ENCODE results near the gene PSME3.

PSME3 gene

DNA sequence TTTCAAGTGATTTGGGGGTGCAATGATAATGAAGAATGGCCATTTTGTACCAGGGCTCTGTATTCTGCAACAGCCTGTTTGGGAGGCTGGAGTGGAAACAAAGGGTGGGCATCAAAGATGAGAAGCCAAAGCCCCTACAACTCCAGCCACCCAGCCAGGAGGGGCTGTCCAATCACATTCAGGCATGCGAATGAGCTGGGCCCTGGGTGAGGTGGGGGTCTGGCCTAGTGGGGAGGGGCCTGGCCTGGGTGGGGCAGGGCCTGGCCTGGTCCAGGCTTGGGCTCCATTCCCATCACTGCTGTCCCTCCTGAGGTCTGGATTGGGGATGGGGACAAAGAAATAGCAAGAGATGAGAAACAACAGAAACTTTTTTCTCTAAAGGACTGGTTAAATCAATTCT lies 24.2 kb downstream of the PSME3 start:
- Histone ChIP-seq H3K9ac (ENCODE audit: low read length) (no peak overlapping the region), H3K4me2 (ENCODE audit: low read depth, low read length, poor library complexity, severe bottlenecking) (no peak overlapping the region)

GRCh38 chr17:42865638-42866094 lies 32.5 kb downstream of the PSME3 start:
- no peak overlapping the region for H3K27ac ChIP-seq (ENCODE audit: low read depth, low read length)
- H2AFZ ChIP-seq (ENCODE audit: low read depth, low read length, severe bottlenecking) = no peak overlapping the region
- H3F3A ChIP-seq (ENCODE audit: insufficient read depth) = no peaks in the 10 kb centered on the region
- no peaks in the 10 kb centered on the region for H3K79me2 ChIP-seq (ENCODE audit: insufficient read depth, low read length)
- no peaks in the 10 kb centered on the region for H3K9me2 ChIP-seq (replicated peaks; ENCODE audit: insufficient read depth, low read length)
- peaks cover 4% of the 10 kb centered on the region; the same call in 1 of the 2 replicates for H3K9me3 ChIP-seq (ENCODE audit: insufficient read depth, low read length)
- H3K4me2 ChIP-seq (ENCODE audit: low read depth, low read length, poor library complexity, severe bottlenecking) = no peak overlapping the region
- no peak overlapping the region for H3K9ac ChIP-seq (ENCODE audit: low read length)
- H3K4me3 ChIP-seq (ENCODE audit: insufficient read depth, low read length, poor library complexity, severe bottlenecking) = no peak overlapping the region
- no peaks in the 10 kb centered on the region for H4K20me1 ChIP-seq (ENCODE audit: low read depth, low read length)
- TF ChIP-seq, protein P1, sequence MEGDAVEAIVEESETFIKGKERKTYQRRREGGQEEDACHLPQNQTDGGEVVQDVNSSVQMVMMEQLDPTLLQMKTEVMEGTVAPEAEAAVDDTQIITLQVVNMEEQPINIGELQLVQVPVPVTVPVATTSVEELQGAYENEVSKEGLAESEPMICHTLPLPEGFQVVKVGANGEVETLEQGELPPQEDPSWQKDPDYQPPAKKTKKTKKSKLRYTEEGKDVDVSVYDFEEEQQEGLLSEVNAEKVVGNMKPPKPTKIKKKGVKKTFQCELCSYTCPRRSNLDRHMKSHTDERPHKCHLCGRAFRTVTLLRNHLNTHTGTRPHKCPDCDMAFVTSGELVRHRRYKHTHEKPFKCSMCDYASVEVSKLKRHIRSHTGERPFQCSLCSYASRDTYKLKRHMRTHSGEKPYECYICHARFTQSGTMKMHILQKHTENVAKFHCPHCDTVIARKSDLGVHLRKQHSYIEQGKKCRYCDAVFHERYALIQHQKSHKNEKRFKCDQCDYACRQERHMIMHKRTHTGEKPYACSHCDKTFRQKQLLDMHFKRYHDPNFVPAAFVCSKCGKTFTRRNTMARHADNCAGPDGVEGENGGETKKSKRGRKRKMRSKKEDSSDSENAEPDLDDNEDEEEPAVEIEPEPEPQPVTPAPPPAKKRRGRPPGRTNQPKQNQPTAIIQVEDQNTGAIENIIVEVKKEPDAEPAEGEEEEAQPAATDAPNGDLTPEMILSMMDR (IDR thresholded peaks at IDR 0.05; ENCODE audit: insufficient read depth, low read length, poor library complexity, severe bottlenecking) = no peak
- TF ChIP-seq EZH2phosphoT487 (conservative IDR thresholded peaks at IDR 0.05; ENCODE audit: low read length) = no peak
- no peaks in the 10 kb centered on the region for H3K27me3 ChIP-seq (ENCODE audit: low read length)
- no peaks in the 10 kb centered on the region for H3K36me3 ChIP-seq (ENCODE audit: low read length)

More for the DNA sequence above, 24.2 kb downstream of the PSME3 start:
- H3F3A ChIP-seq (ENCODE audit: insufficient read depth) = no peaks in the 10 kb centered on the region
- TF ChIP-seq, protein P1 (IDR thresholded peaks at IDR 0.05; ENCODE audit: insufficient read depth, low read length, poor library complexity, severe bottlenecking) = no peak
- TF ChIP-seq EZH2phosphoT487 (conservative IDR thresholded peaks at IDR 0.05; ENCODE audit: low read length) = no peak
- H3K36me3 ChIP-seq (ENCODE audit: low read length) = no peaks in the 10 kb centered on the region
- H3K79me2 ChIP-seq (ENCODE audit: insufficient read depth, low read length) = no peaks in the 10 kb centered on the region
- H4K20me1 ChIP-seq (ENCODE audit: low read depth, low read length) = no peaks in the 10 kb centered on the region
- no peak overlapping the region for H2AFZ ChIP-seq (ENCODE audit: low read depth, low read length, severe bottlenecking)
- no peak overlapping the region for H3K27ac ChIP-seq (ENCODE audit: low read depth, low read length)
- no peaks in the 10 kb centered on the region for H3K27me3 ChIP-seq (ENCODE audit: low read length)
- H3K9me2 ChIP-seq (replicated peaks; ENCODE audit: insufficient read depth, low read length) = no peaks in the 10 kb centered on the region
- no peak overlapping the region for H3K4me3 ChIP-seq (ENCODE audit: insufficient read depth, low read length, poor library complexity, severe bottlenecking)
- no peaks in the 10 kb centered on the region for H3K9me3 ChIP-seq (ENCODE audit: insufficient read depth, low read length)

DNA sequence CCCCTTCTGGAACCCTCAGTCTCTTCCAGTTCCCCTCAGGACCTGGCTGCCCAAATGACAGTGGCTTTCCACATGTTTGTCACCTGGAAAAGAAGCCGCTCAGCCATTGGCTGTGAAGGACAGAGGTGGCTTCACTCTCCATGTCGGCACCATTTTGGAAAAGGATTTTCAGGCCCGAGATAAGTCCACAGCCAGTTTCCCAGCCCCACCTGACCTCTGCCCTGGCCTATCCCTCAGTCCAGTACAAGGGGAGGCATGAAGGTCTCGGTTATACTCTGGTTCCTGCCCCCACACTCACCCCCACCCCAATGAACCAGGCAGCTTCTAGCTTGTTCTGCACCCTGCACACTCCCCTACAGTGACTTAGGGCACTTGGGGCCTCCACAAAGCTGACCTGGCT lies 33.0 kb downstream of the PSME3 start:
- TF ChIP-seq EZH2phosphoT487 (conservative IDR thresholded peaks at IDR 0.05; ENCODE audit: low read length) = no peak
- TF ChIP-seq, protein P1 (IDR thresholded peaks at IDR 0.05; ENCODE audit: insufficient read depth, low read length, poor library complexity, severe bottlenecking) = no peak
- Histone ChIP-seq H2AFZ (ENCODE audit: low read depth, low read length, severe bottlenecking) (no peak overlapping the region), H3K9me3 (ENCODE audit: insufficient read depth, low read length) (peaks cover 7% of the 10 kb centered on the region; the same call in 1 of the 2 replicates)

More for the DNA sequence above, 33.0 kb downstream of the PSME3 start:
- no peaks in the 10 kb centered on the region for H3F3A ChIP-seq (ENCODE audit: insufficient read depth)
- no peaks in the 10 kb centered on the region for H3K79me2 ChIP-seq (ENCODE audit: insufficient read depth, low read length)
- H3K27ac ChIP-seq (ENCODE audit: low read depth, low read length) = no peak overlapping the region
- H3K4me3 ChIP-seq (ENCODE audit: insufficient read depth, low read length, poor library complexity, severe bottlenecking) = no peak overlapping the region
- no peaks in the 10 kb centered on the region for H3K36me3 ChIP-seq (ENCODE audit: low read length)
- H3K4me2 ChIP-seq (ENCODE audit: low read depth, low read length, poor library complexity, severe bottlenecking) = no peak overlapping the region
- no peaks in the 10 kb centered on the region for H3K27me3 ChIP-seq (ENCODE audit: low read length)
- H3K9me2 ChIP-seq (replicated peaks; ENCODE audit: insufficient read depth, low read length) = no peaks in the 10 kb centered on the region
- H4K20me1 ChIP-seq (ENCODE audit: low read depth, low read length) = no peaks in the 10 kb centered on the region
- H3K9ac ChIP-seq (ENCODE audit: low read length) = no peak overlapping the region

Measured in SU-DHL-6 (cell line).